K562 (cell line): ENCODE data around the gene SHISA7. TPM values are rescaled to one million over a fixed set of nuclear protein-coding genes. Genes with fewer than 3 reads are reported as not detected.
A peak's percentile ranks its signal among the peaks of the same experiment; 100 is the strongest.

ENCODE experiments used
- HIVEP1 ChIP-seq: fragments of 250-450 bp; sonication (Bioruptor Pico); IDR thresholded peaks from 2 replicates; pipeline ENCODE4 v1.4.0; 2020; ENCODE audit warnings: mild to moderate bottlenecking
- HOXB6 ChIP-seq: fragments of 250-450 bp; sonication (Bioruptor Pico); IDR thresholded peaks from 2 replicates; pipeline ENCODE4 v1.5.1; 2022; ENCODE audit warnings: mild to moderate bottlenecking, borderline replicate concordance
- NFXL1 ChIP-seq: fragments of 450-650 bp; formaldehyde crosslinking; IDR thresholded peaks from 2 replicates; pipeline ENCODE4 v1.4.0; 2021; ENCODE audit warnings: mild to moderate bottlenecking
- PHF8 ChIP-seq: fragments of 200-600 bp; sonication (generic); IDR thresholded peaks from 2 replicates; pipeline ENCODE4 v1.6.1; 2012; ENCODE audit warnings: mixed run types, mild to moderate bottlenecking, inconsistent platforms, low read length, moderate library complexity, borderline replicate concordance
- ZBTB7A ChIP-seq: IDR thresholded peaks from 2 replicates; pipeline ENCODE4 v1.6.1; 2011; ENCODE audit warnings: low read depth, mild to moderate bottlenecking, low read length, moderate library complexity, borderline replicate concordance; ENCODE audit not compliant: control insufficient read depth
- ZNF263 ChIP-seq: sonication (generic); formaldehyde crosslinking; IDR thresholded peaks from 2 replicates; pipeline ENCODE4 v1.8.0; 2022; ENCODE audit warnings: mild to moderate bottlenecking, missing genetic modification reagents, borderline replicate concordance
- polyA plus RNA-seq, 8 experiments: library from polyadenylated mRNA; depleted of rRNA in 4 of 8; stranded (reverse) in 5 of 8; unstranded in 3 of 8; fragments of >200 nt; fragmentation: Nextera tagmentation in 2 of 8; fragmentation: Illumina TruSeq in 1 of 8; extraction: Ambion mirVana in 2 of 8; extraction: Trizol in 1 of 8; gene quantifications; 2 replicates each; pipeline versions ENCODE4 v1.2.1 to v1.2.3, GENCODE V29; 2011 to 2014; ENCODE audit warnings: inconsistent platforms in 1 of 8, missing spikeins in 1 of 8
- total RNA-seq, 7 experiments: library from RNA; depleted of rRNA in 6 of 7; stranded (reverse); fragments of >200 nt in 6 of 7; fragmentation: Illumina TruSeq in 2 of 7; extraction: Trizol in 2 of 7; gene quantifications; 2 replicates each; pipeline versions ENCODE4 v1.2.1 to v1.2.3, GENCODE V29; 2011 to 2021; ENCODE audit warnings: low replicate concordance in 1 of 7
- TF ChIP-seq, protein P1 (sequence below), 3 experiments: fragments of 200-800 bp in 1 of 3; fragments of 250-450 bp in 1 of 3; fragments of 450-650 bp in 1 of 3; sonication (Bioruptor Pico) in 1 of 3; sonication (Bioruptor generic) in 1 of 3; formaldehyde crosslinking in 1 of 3; IDR thresholded peaks; 2 replicates each; pipeline versions ENCODE4 v1.6.1 to v1.8.0; 2016 to 2022; ENCODE audit warnings: mild to moderate bottlenecking in 2 of 3, missing genetic modification characterization in 2 of 3, missing compliant biosample characterization in 1 of 3, moderate library complexity in 1 of 3
- TF ChIP-seq, protein P2 (sequence below), 2 experiments: fragments of 450-650 bp; formaldehyde crosslinking in 1 of 2; IDR thresholded peaks; 2 replicates each; pipeline versions ENCODE4 v1.4.0 to v1.6.1; 2014 to 2020; ENCODE audit warnings: mild to moderate bottlenecking in 2 of 2, borderline replicate concordance in 1 of 2, low read depth in 1 of 2

Gene SHISA7
- total and polyA plus RNA-seq, 9 of the 15 experiments (the other 6 are each of a cell fraction or from before 2014, with no cell fraction given), result 0.01 to 0.40 (median 0.07) TPM

DNA sequence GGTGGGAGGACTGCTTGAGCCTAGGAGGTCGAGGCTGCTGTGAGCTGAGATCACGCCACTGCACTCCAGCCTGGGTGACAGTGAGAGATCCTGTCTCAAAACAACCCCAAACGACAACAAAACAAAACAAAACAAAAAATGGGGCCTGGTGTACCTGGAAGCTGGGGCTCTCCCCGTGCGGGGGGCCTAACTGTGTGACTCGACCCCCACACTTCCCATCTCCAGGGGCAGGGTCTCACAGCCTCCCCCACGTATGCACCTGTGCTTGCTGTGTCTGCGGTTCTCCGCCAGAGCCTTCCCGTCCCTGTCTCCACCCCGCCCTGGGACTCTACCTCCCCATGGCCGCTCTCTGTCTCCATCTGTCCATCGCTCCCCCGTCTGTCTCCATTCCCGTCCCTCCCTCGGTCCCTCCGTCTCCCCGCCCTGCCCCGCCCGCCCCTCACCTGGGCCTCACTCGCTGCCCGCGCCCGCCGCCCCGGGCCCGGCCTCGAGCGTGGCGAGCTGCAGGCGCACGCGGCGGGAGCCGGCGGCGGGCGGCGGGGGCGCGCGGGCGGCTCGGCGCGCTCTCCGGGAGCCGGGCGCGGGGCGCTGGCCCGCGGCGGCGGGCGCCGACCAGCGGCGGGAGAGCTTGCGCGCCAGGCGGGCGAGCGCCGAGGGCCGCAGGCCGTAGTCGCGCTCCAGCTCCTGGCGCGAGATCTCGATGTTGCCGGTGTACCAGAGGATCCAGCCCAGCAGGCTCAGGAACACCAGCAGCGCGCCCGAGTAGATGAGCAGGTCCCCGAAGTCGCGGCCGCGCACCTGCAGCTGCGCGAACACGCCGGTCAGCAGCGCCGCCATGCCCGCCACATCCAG, 59.6 kb downstream of the SHISA7 start (continued):
- no peak for TF ChIP-seq HIVEP1 (CRISPR knock-in tag)
- peak; percentile 70; the same call in 1 of the 2 replicates for TF ChIP-seq PHF8
- TF ChIP-seq, protein P1, sequence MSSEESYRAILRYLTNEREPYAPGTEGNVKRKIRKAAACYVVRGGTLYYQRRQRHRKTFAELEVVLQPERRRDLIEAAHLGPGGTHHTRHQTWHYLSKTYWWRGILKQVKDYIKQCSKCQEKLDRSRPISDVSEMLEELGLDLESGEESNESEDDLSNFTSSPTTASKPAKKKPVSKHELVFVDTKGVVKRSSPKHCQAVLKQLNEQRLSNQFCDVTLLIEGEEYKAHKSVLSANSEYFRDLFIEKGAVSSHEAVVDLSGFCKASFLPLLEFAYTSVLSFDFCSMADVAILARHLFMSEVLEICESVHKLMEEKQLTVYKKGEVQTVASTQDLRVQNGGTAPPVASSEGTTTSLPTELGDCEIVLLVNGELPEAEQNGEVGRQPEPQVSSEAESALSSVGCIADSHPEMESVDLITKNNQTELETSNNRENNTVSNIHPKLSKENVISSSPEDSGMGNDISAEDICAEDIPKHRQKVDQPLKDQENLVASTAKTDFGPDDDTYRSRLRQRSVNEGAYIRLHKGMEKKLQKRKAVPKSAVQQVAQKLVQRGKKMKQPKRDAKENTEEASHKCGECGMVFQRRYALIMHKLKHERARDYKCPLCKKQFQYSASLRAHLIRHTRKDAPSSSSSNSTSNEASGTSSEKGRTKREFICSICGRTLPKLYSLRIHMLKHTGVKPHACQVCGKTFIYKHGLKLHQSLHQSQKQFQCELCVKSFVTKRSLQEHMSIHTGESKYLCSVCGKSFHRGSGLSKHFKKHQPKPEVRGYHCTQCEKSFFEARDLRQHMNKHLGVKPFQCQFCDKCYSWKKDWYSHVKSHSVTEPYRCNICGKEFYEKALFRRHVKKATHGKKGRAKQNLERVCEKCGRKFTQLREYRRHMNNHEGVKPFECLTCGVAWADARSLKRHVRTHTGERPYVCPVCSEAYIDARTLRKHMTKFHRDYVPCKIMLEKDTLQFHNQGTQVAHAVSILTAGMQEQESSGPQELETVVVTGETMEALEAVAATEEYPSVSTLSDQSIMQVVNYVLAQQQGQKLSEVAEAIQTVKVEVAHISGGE (CRISPR knock-in tag; IDR thresholded peaks at IDR 0.05), result peak in 1 of 3 experiments; percentile 42; a peak in 1 of 6 replicates
- TF ChIP-seq, protein P2, sequence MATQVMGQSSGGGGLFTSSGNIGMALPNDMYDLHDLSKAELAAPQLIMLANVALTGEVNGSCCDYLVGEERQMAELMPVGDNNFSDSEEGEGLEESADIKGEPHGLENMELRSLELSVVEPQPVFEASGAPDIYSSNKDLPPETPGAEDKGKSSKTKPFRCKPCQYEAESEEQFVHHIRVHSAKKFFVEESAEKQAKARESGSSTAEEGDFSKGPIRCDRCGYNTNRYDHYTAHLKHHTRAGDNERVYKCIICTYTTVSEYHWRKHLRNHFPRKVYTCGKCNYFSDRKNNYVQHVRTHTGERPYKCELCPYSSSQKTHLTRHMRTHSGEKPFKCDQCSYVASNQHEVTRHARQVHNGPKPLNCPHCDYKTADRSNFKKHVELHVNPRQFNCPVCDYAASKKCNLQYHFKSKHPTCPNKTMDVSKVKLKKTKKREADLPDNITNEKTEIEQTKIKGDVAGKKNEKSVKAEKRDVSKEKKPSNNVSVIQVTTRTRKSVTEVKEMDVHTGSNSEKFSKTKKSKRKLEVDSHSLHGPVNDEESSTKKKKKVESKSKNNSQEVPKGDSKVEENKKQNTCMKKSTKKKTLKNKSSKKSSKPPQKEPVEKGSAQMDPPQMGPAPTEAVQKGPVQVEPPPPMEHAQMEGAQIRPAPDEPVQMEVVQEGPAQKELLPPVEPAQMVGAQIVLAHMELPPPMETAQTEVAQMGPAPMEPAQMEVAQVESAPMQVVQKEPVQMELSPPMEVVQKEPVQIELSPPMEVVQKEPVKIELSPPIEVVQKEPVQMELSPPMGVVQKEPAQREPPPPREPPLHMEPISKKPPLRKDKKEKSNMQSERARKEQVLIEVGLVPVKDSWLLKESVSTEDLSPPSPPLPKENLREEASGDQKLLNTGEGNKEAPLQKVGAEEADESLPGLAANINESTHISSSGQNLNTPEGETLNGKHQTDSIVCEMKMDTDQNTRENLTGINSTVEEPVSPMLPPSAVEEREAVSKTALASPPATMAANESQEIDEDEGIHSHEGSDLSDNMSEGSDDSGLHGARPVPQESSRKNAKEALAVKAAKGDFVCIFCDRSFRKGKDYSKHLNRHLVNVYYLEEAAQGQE (IDR thresholded peaks at IDR 0.05; ENCODE audit: borderline replicate concordance), result no peak
- TF ChIP-seq, protein P2 (CRISPR knock-in tag; IDR thresholded peaks at IDR 0.05; ENCODE audit: low read depth), result 0 out of 2 replicates have a peak, but pooled peaks have one; percentile 48
- no peak for TF ChIP-seq HOXB6 (CRISPR knock-in tag)
- TF ChIP-seq NFXL1 (CRISPR knock-in tag), result no peak
- TF ChIP-seq ZNF263, result peak; percentile 31; the same call in 1 of the 2 replicates
- 0 out of 2 replicates have a peak, but pooled peaks have one; percentile 15 for TF ChIP-seq ZBTB7A
